Stimulated activated CD4-positive, alpha-beta T cell treated with anti-CD3 and anti-CD28 coated beads, Interleukin-4, amount 100 ng/mL, for 24 hours (primary cell): ENCODE data around the gene STN1.

Experiments
- DNase-seq: peaks from one replicate; pipeline ENCODE4 v3.0.0-alpha.2; 2020

STN1 gene

DNA sequence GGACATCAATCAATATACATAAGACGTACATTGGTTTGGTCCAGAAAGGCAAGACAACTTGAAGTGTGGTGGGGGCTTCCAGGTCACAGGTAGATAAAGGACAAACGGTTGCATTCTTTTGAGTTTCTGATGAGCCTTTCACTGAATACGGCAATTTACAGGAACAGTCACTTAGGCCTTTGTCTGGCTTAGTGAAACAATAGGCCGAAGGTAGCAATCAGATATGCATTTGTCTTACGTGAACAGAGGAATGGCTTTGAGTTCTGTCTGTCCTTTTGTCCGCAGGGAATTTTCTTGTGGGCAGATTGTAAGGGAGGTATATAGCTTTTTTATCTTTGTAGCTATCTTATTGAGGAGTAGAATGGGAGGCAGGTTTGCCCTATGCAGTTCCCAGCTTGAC is 10.8 kb upstream of the STN1 start:
- DNase-seq, result no peak

- no peak for DNase-seq
Measured at GRCh38 chr10:103926722-103927319, 8.8 kb upstream of the STN1 start.

DNA sequence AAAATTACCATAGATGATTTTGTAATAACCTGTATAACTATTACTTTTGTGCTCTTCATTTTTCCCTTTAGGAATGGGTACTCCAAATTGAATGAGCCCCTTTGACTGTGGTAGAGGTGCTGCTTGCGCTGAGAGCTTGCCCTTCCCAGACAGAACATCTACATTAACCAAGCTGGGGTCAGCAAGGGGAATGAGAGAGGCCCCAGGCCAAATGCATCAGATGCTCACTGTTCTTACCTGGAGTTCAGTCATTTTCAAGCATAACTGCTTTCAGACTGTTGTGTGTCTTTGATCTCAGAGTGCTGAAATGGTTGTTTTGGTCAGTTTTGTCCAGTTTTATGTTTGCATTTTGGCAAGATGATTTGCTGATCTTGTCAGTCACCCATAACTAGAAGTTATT is 7.6 kb upstream of the STN1 start:
- DNase-seq, result no peak

GRCh38 chr10:103923502-103923901 is 5.5 kb upstream of the STN1 start:
- DNase-seq, result no peak

DNA sequence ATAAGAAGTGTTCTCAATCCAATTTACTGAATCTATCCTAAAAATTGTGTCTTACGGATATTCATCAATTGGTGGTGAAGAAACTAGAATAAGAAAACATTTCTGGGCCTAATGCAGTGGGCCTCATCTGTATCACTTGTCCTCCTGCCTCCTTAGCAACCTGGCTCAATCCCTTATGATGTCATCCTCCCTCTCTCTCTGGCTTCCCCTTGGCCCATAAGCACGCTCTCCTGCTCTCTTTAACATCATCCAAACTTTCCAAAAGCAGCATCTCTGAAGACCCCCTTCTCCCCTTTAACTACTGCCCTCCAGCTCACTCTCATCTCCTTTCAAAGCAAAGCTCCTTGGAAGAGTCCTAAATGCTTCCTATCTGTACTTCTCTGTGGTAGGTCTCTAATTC is 4.7 kb upstream of the STN1 start:
- DNase-seq, result no peak

DNA sequence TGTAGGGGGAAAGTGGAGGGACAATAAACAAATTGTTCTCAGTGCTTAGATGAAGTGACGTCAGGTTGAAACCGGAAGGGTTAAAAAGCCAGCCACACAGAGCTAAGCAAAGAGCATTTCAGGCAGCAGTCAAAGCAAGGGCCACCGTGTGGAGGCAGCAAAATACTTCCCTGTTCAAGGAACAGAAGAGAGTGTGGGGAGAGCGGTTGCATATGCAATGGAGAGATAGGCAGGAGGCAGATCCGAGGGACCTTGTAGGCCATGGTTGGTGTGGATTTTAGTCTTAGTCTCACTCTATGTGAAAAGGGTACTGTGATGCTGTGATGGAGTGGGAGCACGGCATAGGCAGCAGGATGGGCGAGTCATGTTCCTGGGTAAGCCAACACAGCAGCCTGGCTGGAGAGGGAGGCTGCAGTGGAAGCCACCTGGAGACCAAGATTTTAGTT is 3.8 kb upstream of the STN1 start:
- DNase-seq, result no peak

- no peak for DNase-seq
Measured at GRCh38 chr10:103921248-103921647, 3.3 kb upstream of the STN1 start.

DNA sequence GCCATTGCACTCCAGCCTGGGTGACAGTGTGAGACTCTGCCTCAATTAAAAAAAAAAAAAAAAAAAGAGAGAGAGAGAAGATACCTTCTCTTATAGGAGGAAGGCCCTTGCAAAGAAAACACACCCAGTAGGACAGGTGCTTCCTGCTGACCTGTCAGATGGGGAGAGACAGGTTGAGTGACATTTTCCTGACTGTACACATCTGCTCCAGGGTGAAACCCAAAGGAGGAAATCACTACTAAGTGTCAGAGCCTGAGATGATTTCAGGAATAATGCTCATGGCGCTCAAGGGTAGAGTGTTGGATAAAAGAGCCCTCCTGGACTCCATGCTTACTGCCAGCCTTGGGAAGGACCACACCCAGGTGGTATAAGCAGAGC is 1.7 kb upstream of the STN1 start:
- no peak for DNase-seq

DNA sequence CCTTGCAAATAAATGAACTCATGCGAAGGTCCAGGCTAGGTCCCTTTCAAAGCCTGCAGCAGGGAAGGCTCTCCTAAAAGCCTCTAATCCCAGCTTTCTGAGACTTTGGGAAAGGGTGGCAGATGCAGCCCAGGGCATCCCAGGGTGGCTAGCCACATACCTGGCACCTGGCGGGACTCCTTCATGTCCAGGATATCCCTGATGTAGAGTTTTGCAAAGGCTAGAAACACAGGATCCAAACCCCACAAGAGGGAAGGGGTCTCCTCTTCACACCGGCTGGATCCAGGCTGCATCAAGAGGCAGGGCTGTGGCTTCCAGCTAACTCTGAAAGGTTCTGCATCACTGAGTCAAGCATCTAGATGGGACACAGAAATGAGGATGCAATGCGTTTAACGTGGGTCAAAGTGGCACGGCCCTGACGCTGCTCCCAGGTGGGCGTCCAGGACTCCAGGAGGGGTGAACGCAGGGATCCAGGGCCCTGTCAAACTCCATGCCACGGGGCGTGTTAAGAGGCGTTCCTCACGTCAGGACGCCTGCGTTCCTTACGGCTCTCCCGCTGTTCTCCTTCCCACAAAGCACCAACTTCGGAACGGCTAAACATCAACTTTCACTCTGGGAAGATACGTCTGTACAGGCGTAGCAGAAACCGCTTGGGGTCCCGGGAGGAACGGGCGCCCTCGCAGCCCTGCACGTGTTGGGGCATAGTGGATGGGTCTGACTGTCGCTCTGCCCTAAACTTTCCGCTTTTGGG is 507 bp downstream of the STN1 start:
- peak; percentile 39 for DNase-seq

- no peak for DNase-seq
Measured at GRCh38 chr10:103916876-103917275, 1.1 kb downstream of the STN1 start.

GRCh38 chr10:103916254-103916653 is 1.7 kb downstream of the STN1 start:
- no peak for DNase-seq

DNA sequence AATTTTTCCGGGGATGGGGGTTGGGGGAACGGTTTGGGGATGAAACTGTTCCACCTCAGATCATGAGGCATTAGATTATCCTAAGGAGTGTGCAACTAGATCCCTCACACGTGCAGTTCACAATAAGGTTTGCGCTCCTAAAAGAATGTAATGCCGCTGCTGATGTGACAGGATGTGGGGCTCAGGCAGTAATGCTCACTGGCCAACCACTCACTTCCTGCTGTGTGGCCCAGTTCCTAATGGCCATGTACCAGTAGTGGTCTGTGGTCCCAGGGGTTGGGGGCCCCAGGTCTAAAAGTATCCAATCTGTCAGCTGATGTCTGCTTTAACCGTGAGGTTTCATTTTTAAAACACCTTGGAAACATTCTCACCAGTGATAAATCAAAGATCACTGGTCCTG is 2.2 kb downstream of the STN1 start:
- DNase-seq, result no peak

- DNase-seq, result no peak
Measured at GRCh38 chr10:103912759-103913158, 5.2 kb downstream of the STN1 start.

GRCh38 chr10:103911021-103911459 is 6.9 kb downstream of the STN1 start:
- DNase-seq, result peak; percentile 28

GRCh38 chr10:103910442-103911012 is 7.5 kb downstream of the STN1 start:
- DNase-seq, result no peak

DNA sequence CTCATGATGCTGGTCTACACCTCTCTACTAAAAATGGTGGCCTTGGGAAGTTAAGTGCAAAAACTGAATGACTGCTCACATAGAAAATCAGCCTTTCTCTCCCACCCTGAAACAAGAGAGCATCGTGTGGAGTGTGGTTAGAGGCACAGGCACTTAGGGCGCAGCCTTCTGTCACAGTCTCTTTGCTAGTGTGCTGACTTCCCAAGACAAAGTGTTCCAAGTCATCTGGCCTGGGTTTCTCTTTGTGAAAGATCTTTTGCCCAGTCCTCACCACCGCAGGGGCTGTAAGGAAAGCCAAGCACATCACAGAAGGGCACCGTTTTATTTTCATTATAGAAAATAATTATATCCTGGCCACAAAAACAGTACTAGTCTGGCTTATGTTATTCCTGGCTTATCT is 12.5 kb downstream of the STN1 start:
- DNase-seq, result no peak

DNA sequence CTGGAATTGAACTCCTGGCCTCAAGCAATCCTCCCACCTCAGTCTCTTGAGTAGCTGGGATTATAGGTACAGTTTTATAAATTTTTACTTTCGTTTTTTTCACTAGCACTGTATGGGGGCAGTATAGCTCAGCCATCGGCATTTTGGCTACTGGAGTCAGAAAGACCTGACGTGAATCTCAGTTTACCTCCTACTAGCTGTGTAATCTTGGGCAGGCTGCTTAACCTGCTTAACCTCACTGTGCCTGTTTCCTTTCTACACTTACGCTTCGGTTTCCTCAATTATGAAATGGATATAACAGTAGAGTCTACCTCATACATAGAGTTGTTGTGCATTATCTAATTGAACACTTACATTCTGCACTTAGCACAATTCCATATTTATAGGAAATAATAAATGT is 16.7 kb downstream of the STN1 start:
- DNase-seq, result no peak

DNA sequence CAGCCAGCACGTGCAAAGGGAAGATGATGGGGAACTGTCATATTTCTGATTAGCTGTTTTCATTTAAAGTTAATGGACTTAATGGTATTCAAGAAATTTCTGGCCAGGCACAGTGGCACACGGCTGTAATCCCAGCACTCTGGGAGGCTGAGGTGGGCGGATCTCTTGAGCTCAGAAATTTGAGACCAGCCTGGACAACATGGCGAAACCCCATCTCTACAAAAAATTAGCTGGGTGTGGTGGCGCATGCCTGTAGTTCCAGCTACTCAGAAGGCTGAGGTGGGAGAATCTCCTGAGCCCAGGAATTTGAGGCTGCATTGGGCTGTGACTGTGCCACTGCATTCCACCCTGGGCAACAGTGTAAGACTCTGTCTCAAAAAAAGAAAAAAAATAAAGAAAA is 18.7 kb downstream of the STN1 start:
- DNase-seq, result no peak

GRCh38 chr10:103897241-103897774 is 20.7 kb downstream of the STN1 start:
- DNase-seq, result no peak

DNA sequence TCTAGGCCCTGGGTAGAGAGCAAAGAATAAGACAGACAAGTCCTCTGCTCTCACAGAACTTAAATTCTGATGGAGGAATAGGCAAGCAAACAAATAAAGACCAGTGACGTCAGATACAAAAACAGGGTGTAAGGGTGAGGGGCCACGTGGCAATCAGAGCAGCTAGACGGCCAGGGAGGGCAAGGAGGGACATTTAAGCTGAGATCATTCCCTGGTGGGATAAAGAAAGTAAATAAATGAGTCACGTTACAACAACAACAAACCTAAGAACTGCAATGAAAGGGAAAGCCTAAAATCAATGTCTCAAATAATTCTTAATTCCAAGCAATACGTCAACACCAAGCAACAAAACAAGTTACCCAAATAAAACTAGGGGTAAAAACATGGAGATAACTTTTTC is 21.8 kb downstream of the STN1 start:
- no peak for DNase-seq

DNA sequence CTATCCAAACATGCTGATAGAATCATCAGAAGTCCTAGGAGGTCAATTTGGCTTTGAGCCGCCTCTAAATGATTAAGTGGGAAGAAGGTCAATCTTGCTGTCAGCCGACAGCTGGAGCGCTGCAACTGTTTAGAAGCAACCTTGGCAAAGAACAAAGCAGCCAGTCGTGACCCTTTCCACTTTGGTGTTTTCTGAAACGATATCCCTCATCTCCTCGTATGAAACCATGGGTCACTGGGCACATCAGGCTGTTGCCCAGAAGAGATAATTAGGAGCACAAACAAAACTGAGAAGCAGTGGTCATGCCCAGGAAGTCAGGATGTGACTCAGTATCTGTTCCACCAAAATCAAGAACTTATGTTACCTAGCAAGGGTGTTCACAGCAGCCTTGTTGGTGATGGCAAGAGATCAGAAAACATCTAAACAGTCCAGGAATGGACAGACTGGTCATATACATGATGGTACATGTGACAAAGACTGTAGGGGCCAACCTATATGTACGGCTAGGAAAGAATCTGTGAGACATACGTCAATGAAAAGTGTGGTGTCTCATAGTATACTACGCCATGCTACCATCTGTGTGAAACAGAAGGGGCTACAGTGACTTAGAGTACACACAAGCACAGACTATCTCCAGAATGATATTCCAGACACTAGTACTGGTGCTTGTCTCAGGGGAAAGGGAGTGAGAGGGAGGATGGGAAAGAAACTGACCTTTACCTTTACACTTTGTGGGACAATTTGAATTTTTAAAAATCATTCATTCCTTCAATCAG is 22.4 kb downstream of the STN1 start:
- DNase-seq, result no peak

DNA sequence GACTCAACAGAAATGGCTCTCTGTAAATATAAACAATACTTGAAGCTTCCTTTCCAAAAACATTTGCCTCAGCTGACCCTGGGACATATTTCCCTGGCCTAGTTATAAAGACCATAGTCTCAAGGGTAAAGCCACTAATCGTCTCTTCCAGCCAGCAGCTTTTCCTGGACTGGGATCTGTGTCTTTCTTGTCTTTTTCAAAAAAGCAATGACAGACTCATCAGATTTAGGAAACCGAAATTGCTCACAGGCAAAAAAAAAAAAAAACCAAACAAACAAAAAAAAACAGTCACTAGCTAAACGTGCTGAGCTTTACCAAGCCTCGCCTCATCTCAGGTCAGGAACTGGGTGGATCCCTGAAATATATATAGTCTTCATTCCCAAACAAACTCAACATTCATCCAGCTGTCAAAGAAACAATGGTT is 23.5 kb downstream of the STN1 start:
- DNase-seq, result no peak

DNA sequence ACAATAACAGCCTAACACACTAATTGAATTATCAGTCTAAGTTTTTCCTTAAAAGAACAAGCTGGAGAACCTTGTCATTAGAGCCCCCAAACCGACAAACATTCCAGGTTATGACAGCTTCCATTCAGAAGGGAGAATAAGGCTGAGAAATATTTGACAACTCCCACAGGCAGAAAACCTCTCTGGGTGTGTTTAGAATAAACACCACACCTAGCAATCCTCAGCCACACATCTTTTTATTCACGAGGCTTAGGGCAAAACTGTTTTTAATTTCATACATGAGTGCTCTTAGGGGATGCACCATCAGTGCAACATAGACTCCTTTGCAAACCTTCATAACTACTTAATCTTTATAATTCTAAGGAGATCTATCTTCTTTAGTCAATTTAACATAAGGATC is 24.2 kb downstream of the STN1 start:
- DNase-seq, result no peak
